Endothelial cell of umbilical vein (primary cell): ENCODE measurements around the gene COL4A2.

Experiments
- EZH2 ChIP-seq: IDR thresholded peaks from 2 replicates; pipeline ENCODE4 v1.6.1; 2012; ENCODE audit warnings: borderline replicate concordance, low read depth, mild to moderate bottlenecking, moderate library complexity, low read length, inconsistent platforms; ENCODE audit not compliant: severe bottlenecking
- JUN ChIP-seq: IDR thresholded peaks from 2 replicates; pipeline ENCODE4 v1.6.1; 2011; ENCODE audit warnings: borderline replicate concordance, low read depth; ENCODE audit not compliant: insufficient read length, insufficient read depth
- POLR2A ChIP-seq: IDR thresholded peaks from 2 replicates; pipeline ENCODE4 v1.6.1; 2012; ENCODE audit warnings: low read depth, mild to moderate bottlenecking, control low read depth, low read length

GRCh38 chr13:110529522-110530311 is 222.6 kb downstream of the COL4A2 start:
- no peak for TF ChIP-seq POLR2A
- no peak for TF ChIP-seq EZH2
- no peak for TF ChIP-seq JUN
